K562 (cell line): Measurements from ENCODE around the gene RGS3. TPM values are rescaled to one million over a fixed set of nuclear protein-coding genes. Genes with fewer than 3 reads are reported as not detected.

Experiments used
- ILF3 ChIP-seq: fragments of 450-650 bp; IDR thresholded peaks from 2 replicates; pipeline ENCODE4 v1.6.1; 2018; ENCODE audit warnings: antibody characterized with exemption, mild to moderate bottlenecking, moderate library complexity, borderline replicate concordance
- KDM2B ChIP-seq: fragments of 250-450 bp; sonication (Bioruptor Pico); IDR thresholded peaks from 2 replicates; pipeline ENCODE4 v1.8.0; 2021; ENCODE audit warnings: mild to moderate bottlenecking, moderate library complexity
- ZNF184 ChIP-seq: sonication (generic); formaldehyde crosslinking; IDR thresholded peaks from 2 replicates; pipeline ENCODE4 v1.5.0; 2020; ENCODE audit warnings: missing genetic modification reagents
- polyA plus RNA-seq, 8 experiments: library from polyadenylated mRNA; depleted of rRNA in 4 of 8; stranded (reverse) in 5 of 8; unstranded in 3 of 8; fragments of >200 nt; fragmentation: Nextera tagmentation in 2 of 8; fragmentation: Illumina TruSeq in 1 of 8; extraction: Ambion mirVana in 2 of 8; extraction: Trizol in 1 of 8; gene quantifications; 2 replicates each; pipeline versions ENCODE4 v1.2.1 to v1.2.3, GENCODE V29; 2011 to 2014; ENCODE audit warnings: inconsistent platforms in 1 of 8, missing spikeins in 1 of 8
- total RNA-seq, 7 experiments: library from RNA; depleted of rRNA in 6 of 7; stranded (reverse); fragments of >200 nt in 6 of 7; fragmentation: Illumina TruSeq in 2 of 7; extraction: Trizol in 2 of 7; gene quantifications; 2 replicates each; pipeline versions ENCODE4 v1.2.1 to v1.2.3, GENCODE V29; 2011 to 2021; ENCODE audit warnings: low replicate concordance in 1 of 7
- TF ChIP-seq, protein P1 (sequence below): sonication (generic); formaldehyde crosslinking; IDR thresholded peaks from 2 replicates; pipeline ENCODE4 v1.8.1; 2022; ENCODE audit warnings: missing genetic modification reagents
- TF ChIP-seq, protein P2 (sequence below): fragments of 250-450 bp; sonication (Bioruptor Pico); IDR thresholded peaks from 2 replicates; pipeline ENCODE4 v1.4.0; 2020; ENCODE audit warnings: mild to moderate bottlenecking, moderate library complexity
- TF ChIP-seq, protein P3 (sequence below), 2 experiments: fragments of 450-650 bp; formaldehyde crosslinking in 1 of 2; IDR thresholded peaks; 2 replicates each; pipeline versions ENCODE4 v1.4.0 to v1.6.1; 2014 to 2020; ENCODE audit warnings: mild to moderate bottlenecking in 2 of 2, borderline replicate concordance in 1 of 2, low read depth in 1 of 2

The RGS3 gene
- total and polyA plus RNA-seq, 9 of the 15 experiments (the other 6 are each of a cell fraction or from before 2014, with no cell fraction given): 0.08 to 2.9 (median 0.95) TPM

DNA sequence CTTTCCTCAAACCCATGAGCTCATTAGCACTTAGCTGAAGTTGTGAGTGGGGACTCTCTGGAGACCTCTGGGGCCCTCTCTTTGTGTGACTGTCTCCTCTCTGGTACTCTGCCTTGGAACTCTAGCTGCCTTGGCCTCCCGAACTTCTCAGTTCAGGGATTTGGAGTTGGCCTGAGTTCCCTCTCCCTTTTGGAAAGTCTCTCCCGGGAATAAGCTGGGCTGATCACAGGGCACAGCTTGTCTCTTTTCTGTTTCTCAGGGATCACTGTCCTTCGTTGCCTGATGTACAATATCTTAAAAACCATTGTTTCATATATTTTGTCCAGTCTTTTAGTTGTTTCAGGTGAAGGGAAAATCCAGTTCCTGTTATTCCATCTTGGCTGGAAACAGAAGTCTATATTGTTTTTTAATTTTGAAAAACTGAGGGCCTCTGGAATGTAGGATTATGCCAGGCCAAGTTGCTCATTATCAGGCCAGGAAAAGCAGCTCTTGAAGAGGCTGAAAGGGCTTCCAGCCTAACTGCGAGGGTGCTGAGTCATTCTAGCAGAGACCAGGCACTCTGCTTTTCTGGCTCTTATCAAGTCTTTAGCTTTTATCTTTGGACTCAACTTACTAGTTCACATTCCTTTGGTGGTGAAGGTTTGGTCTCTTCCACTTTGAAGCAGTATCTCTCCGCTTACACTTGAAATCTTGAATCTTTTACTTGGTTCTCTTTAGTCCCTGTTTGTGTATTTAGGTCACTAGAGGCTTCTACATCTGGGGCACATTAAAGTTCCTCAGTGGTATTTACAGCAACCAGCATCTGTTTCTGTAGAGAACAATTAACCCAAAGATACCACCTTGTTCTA lies 8.4 kb upstream of the RGS3 start (continued):
- TF ChIP-seq ILF3 (no peak), ZNF184 (no peak), KDM2B (CRISPR knock-in tag) (no peak)
- TF ChIP-seq, protein P1, sequence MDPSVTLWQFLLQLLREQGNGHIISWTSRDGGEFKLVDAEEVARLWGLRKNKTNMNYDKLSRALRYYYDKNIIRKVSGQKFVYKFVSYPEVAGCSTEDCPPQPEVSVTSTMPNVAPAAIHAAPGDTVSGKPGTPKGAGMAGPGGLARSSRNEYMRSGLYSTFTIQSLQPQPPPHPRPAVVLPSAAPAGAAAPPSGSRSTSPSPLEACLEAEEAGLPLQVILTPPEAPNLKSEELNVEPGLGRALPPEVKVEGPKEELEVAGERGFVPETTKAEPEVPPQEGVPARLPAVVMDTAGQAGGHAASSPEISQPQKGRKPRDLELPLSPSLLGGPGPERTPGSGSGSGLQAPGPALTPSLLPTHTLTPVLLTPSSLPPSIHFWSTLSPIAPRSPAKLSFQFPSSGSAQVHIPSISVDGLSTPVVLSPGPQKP (CRISPR knock-in tag): no peak
- TF ChIP-seq, protein P2, sequence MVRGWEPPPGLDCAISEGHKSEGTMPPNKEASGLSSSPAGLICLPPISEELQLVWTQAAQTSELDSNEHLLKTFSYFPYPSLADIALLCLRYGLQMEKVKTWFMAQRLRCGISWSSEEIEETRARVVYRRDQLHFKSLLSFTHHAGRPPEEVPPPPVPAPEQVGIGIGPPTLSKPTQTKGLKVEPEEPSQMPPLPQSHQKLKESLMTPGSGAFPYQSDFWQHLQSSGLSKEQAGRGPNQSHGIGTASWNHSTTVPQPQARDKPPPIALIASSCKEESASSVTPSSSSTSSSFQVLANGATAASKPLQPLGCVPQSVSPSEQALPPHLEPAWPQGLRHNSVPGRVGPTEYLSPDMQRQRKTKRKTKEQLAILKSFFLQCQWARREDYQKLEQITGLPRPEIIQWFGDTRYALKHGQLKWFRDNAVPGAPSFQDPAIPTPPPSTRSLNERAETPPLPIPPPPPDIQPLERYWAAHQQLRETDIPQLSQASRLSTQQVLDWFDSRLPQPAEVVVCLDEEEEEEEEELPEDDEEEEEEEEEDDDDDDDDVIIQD: no peak
- TF ChIP-seq, protein P3, sequence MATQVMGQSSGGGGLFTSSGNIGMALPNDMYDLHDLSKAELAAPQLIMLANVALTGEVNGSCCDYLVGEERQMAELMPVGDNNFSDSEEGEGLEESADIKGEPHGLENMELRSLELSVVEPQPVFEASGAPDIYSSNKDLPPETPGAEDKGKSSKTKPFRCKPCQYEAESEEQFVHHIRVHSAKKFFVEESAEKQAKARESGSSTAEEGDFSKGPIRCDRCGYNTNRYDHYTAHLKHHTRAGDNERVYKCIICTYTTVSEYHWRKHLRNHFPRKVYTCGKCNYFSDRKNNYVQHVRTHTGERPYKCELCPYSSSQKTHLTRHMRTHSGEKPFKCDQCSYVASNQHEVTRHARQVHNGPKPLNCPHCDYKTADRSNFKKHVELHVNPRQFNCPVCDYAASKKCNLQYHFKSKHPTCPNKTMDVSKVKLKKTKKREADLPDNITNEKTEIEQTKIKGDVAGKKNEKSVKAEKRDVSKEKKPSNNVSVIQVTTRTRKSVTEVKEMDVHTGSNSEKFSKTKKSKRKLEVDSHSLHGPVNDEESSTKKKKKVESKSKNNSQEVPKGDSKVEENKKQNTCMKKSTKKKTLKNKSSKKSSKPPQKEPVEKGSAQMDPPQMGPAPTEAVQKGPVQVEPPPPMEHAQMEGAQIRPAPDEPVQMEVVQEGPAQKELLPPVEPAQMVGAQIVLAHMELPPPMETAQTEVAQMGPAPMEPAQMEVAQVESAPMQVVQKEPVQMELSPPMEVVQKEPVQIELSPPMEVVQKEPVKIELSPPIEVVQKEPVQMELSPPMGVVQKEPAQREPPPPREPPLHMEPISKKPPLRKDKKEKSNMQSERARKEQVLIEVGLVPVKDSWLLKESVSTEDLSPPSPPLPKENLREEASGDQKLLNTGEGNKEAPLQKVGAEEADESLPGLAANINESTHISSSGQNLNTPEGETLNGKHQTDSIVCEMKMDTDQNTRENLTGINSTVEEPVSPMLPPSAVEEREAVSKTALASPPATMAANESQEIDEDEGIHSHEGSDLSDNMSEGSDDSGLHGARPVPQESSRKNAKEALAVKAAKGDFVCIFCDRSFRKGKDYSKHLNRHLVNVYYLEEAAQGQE (IDR thresholded peaks at IDR 0.05; ENCODE audit: borderline replicate concordance): peak; percentile 34; the same call in 1 of the 2 replicates
- TF ChIP-seq, protein P3 (CRISPR knock-in tag; IDR thresholded peaks at IDR 0.05; ENCODE audit: low read depth): no peak
